Measurements from ENCODE around the gene CALHM2.
A peak's percentile ranks its signal among the peaks of the same experiment; 100 is the strongest.

CALHM2 gene

DNA sequence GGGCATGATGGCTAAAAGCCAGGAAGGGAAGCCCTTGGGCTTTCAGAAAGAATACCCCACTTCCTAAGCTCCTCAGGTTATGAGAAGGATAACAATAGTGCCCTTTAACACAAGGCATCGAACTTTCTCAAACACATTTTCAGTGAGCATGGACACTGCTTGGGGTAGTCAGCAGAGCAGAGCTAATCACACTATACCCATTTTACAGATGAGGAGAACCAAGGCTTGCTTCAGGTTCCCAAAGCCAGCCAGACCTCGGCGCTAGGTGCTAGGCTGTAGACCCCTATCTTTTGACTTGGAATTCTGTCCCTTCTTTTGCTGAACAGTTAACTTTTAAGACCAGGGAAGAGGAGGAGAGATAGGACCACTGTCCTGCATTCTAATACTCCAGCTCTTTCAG lies 43.2 kb upstream of the CALHM2 start:
- no peak for TF ChIP-seq CTCF (conservative IDR thresholded peaks at IDR 0.05; ENCODE audit: low read length)
- no peak overlapping the region for H3K4me3 ChIP-seq (ENCODE audit: low read length)
- DNase-seq (ENCODE audit: low read depth) = no peak

GRCh38 chr10:103493916-103494877 lies 42.0 kb upstream of the CALHM2 start:
- no peak for DNase-seq (ENCODE audit: low read depth)
- peak overlapping the region; percentile 43 for H3K4me3 ChIP-seq (ENCODE audit: low read length)
- no peak for TF ChIP-seq CTCF (conservative IDR thresholded peaks at IDR 0.05; ENCODE audit: low read length)

- no peak for TF ChIP-seq CTCF (conservative IDR thresholded peaks at IDR 0.05; ENCODE audit: low read length)
- no peak for DNase-seq (ENCODE audit: low read depth)
- peak within 1 kb of the TSS; percentile 43 for H3K4me3 ChIP-seq (ENCODE audit: low read length)
Observed at GRCh38 chr10:103493362-103493915, 41.3 kb upstream of the CALHM2 start, which contains the start of gene NEURL1. Gene NEURL1 (plus strand): TSS chr10:103493705. CDS start chr10:103494388, 683 bp downstream.

DNA sequence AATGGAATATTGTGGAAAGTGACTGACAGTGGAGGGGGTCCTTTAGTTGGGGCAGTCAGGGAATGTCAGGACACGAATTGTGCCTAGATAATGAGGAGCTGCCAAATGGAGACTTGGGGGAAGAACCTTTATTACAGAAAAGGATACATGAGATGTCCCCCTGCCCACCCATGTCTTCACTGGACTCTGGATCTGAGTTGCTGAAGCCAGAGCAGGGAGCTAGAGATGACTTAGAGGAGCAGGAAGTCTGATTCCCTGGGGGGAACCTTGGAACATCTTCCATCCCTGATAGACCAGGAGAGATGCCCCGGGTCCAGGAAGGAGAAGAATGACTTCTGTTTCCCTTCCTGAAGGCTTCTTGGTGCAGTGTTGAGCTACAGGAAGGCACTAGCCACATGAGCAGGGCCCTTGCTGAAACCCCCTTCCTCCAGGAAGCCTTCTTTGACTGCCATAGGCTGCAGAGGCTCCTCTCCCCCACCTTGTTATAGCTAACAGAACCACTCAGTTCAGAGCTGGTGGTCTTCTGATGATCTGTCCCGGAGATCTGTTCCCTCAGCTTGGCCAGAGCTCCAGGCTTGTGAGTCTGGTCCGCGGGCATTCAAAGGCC lies 40.6 kb upstream of the CALHM2 start:
- no peak for DNase-seq (ENCODE audit: low read depth)
- TF ChIP-seq CTCF (conservative IDR thresholded peaks at IDR 0.05; ENCODE audit: low read length) = no peak
- H3K4me3 ChIP-seq (ENCODE audit: low read length) = no peak overlapping the region

GRCh38 chr10:103491729-103492364 lies 39.7 kb upstream of the CALHM2 start:
- TF ChIP-seq CTCF (conservative IDR thresholded peaks at IDR 0.05; ENCODE audit: low read length) = no peak
- H3K4me3 ChIP-seq (ENCODE audit: low read length) = no peak overlapping the region
- peak; percentile 98 for DNase-seq (ENCODE audit: low read depth)

DNA sequence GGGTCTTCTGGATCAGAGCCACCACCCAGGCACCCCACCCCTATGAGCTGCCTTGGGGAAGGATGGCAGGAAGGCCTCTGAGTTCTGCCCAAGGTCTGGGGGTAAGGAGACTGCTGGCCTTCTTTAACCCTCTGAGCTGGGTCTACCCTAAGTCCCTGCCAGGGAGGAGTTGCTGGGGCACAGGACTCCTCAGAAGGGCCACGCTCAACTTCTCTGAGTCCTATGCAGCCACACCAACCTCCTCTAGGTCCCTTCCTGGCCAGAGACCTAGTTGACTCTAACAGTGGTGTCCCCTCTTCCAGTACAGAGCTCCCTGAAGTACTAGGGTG lies 38.8 kb upstream of the CALHM2 start:
- TF ChIP-seq CTCF (conservative IDR thresholded peaks at IDR 0.05; ENCODE audit: low read length) = no peak
- no peak for DNase-seq (ENCODE audit: low read depth)
- H3K4me3 ChIP-seq (ENCODE audit: low read length) = no peak overlapping the region

All from AG10803 (cell line).